GM19395 (cell line): ENCODE data around the gene FAM162B.
"Not testable (repeated sequence)": the region's sequence is repeated elsewhere in the genome, so short reads cannot be mapped to it uniquely, and the experiment has no call there.

Experiments
- ATAC-seq: cut with Tn5 transposase; IDR thresholded peaks from one replicate; pipeline ENCODE4 v1.9.1; 2021; ENCODE audit warnings: mild to moderate bottlenecking, moderate library complexity; ENCODE audit not compliant: unreplicated experiment

Gene FAM162B

DNA sequence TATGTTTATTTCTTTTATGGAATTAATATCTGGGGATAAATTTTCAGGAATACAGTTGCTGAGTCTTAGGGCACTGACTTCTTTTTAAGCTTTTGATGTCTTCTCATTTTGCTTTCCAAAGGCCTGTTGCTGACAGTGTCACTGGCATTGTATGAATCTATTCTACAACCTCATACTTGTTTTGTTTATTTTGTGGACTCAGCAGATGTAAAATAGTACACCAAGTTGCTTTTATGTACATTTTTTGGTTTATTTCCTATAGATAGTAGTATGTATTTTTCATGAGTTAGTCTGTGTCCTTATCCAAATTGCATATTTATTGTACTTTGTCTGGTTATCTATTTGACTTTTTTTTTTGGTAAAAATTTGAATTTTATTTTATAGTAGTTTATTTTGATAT, 35.0 kb downstream of the FAM162B start:
- no peak for ATAC-seq

DNA sequence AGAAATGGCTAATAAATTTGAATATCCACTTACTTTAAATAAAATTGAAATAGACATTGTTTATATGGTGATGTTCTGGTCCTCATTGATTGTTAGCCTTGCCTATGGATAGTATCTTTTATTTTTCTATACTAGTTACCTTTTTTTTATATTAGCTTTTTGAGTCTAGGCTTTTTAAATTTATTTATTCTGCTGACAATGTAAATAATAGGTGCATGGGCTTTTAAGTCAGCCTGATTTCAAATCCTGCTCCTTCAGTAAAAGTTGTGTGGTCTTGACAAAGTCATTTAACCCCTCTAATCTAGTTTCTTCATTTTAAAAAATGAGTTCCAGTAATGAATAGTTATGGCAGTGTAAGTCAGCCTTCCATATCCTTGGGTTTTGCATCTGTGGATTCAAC, 38.6 kb downstream of the FAM162B start:
- no peak for ATAC-seq

DNA sequence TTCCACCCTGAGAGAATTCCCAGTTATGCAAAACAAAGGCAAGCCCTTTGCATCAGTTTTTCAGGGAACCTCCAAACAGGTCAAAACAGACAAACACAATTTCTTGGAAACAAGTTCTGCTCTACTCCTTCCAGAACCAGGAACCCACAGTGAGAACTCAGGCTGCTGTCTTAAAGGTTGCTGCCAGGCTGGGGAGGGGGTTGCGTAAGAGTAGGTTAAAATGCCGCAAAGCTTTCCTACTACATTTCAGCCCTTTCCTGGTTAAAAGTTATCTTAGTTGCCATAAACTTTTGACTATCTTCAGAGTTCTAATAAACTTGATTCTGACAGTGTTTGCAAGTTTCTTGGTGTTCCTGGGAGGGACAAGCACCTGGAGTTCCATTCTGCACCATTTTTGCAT, 50.8 kb downstream of the FAM162B start:
- ATAC-seq, result no peak

DNA sequence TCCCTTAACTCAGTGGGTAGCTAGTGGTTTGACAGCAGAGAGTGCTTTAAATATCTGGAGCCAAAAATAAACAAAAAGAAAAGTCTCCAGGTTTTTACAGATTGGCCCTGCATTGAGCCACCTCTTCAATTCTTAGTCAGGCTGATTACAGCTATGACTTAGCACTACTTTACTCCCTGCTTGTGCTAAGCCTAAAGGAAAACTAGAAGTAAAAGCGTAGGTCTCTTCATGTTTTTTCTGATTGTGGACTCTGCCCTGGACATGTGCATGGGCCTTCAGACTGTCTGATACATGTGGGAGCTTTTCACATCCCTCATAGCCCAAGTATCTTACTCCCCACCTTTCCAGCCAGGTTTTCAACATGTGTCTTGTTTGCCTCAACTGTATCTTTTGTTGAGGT, 51.2 kb downstream of the FAM162B start:
- ATAC-seq, result no peak

DNA sequence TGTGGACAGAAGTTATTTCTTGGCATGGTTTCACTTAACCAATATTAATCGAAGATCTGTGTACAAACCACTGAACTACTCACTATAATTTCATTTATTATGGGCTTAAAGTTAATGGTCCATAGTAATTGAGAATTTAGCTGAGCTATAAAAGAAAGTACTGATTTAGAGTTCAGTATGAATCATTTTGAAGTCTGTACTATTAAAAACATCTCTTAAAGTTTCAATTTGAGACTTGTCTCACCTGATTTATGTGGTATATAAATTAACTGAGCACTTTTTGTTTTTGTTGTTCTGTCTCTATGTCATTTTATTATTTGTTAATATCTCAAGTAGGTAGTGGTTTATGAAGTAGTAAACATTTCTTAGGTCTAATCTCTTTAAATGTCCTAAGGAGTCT, 59.6 kb downstream of the FAM162B start:
- no peak for ATAC-seq

DNA sequence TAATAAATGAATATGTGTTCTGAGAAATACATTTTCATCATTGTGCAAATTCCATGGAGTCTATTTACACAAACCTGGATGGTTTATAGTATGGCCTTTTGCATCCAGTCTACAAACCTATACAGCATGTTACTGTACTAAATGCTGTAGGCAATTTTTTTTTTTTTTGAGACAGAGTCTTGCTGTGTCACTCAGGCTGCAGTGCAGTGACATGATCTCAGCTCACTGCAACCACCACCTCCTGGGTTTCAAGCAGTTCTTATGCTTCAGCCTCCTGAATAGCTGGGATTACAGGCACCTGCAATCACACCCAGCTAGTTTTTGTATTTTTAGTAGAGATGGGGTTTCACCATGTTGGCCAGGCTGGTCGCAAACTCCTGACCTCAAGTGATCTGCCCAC, 61.6 kb downstream of the FAM162B start:
- not testable (repeated sequence) for ATAC-seq
